Measurements from ENCODE around the gene DSCAML1.

- TF ChIP-seq CTCF (IDR thresholded peaks at IDR 0.05) (no peak), POLR2A (IDR thresholded peaks at IDR 0.05) (no peak)
Measured at GRCh38 chr11:117391181-117391580, 405.8 kb downstream of the DSCAML1 start.
